Stimulated activated CD4-positive, alpha-beta T cell treated with anti-CD3 and anti-CD28 coated beads, Interleukin-2, amount 100 ng/mL, for 24 hours (primary cell): Measurements from ENCODE around the gene TRIO.

Source experiments
- DNase-seq, 2 donors: peaks; one replicate each; pipeline ENCODE4 v3.0.0-alpha.2; 2020

The TRIO gene

DNA sequence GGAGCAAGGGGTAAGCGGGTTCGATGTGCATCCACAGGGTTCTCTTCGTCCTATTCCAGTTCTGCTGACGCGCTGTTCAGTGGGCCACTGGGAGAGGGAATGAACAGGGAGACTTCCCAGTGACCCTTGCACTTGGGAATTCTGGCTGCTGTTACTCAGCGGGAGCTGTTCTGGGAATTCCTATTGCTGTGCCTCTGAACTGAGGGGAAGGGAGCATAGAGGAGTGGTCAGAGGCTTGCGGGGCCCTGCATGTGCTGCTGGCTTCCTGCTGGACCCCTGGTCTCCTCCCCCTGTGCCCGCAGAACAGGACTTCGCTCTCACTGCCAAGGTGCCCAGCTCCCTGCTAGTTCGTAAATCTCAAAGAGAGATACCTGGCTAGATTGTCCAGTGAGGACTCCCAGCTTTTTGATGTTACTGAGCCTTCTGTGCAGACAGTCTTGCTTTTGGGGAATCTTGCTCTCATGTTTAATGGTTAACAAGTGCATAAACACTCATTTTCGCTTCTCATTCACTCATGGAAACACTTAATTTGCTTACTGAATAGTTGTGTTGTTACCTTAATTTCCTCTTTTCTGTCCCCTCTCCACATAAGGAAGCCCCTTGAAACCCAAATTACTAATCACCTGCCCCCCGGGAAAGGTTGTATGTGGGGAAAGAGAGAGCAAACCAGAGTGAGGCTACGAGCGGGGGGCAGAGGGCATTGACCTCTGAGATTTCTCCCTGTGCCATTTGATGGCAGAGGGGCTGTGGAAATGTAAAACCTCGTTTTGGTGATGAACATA lies 5.9 kb downstream of the TRIO start:
- DNase-seq, result no peak

GRCh38 chr5:14149672-14150274 lies 6.6 kb downstream of the TRIO start:
- no peak for DNase-seq

- DNase-seq, result no peak
Measured at GRCh38 chr5:14151416-14151815, 8.3 kb downstream of the TRIO start.

GRCh38 chr5:14153071-14153864 lies 10.1 kb downstream of the TRIO start:
- no peak for DNase-seq

DNA sequence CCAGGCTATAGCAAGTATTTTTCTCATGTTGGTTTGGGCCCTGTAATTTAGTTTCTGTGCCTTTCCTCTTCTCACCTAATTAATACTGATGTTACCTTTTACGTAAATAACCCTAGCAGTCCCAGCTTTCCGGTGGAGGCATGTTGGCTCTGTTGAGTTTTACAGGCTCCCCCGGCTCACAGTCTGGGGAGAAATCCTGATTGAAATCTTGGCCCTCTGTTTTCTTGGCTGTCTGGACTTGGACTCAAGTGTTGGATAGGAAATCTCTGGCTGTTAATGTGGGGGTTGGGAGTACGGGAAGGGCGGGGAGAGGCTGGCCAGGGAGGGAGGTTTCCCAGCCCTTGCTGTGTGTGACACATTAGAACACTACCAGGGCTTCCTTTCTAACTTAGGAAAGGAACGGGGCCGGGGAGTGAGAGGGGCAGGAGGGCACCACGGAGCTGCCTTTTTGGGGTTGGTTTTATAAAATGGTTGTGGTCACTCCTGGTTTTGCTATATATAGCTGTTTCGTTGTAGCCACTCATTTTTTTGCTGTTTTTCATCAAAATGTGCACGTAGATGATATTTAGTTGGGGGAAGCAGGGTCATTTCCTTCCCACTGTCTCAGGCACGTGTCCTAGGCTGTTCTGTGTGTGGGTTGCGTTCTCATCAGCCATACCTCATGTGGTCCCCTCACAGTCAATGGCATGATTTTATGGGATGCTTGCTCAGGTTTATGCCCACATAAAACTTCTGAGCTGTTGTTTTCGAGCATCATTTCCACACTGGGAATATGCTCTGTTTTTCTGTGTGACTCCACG lies 11.0 kb downstream of the TRIO start:
- DNase-seq, result no peak

DNA sequence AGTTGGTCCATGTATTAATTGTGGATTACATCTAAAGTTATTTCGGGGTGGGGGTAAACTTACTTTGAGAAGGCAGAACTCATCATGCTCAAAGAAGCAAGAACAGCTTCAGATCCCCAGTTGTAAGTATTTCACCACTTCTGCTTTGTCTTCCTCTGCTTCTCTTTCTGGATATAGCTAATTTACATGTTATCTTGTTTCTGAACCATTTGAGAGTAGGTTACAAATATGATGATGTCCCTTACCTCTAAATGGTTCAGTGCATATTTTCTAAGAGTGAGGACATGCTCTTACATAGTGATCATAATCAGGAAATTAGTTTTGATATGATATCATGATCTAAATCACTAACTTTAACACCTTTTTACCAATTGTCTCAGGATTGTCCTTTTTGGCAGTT lies 11.9 kb downstream of the TRIO start:
- DNase-seq, result no peak

- no peak for DNase-seq
Measured at GRCh38 chr5:14155739-14156138, 12.6 kb downstream of the TRIO start.

GRCh38 chr5:14156290-14156649 lies 13.1 kb downstream of the TRIO start:
- DNase-seq, result no peak

DNA sequence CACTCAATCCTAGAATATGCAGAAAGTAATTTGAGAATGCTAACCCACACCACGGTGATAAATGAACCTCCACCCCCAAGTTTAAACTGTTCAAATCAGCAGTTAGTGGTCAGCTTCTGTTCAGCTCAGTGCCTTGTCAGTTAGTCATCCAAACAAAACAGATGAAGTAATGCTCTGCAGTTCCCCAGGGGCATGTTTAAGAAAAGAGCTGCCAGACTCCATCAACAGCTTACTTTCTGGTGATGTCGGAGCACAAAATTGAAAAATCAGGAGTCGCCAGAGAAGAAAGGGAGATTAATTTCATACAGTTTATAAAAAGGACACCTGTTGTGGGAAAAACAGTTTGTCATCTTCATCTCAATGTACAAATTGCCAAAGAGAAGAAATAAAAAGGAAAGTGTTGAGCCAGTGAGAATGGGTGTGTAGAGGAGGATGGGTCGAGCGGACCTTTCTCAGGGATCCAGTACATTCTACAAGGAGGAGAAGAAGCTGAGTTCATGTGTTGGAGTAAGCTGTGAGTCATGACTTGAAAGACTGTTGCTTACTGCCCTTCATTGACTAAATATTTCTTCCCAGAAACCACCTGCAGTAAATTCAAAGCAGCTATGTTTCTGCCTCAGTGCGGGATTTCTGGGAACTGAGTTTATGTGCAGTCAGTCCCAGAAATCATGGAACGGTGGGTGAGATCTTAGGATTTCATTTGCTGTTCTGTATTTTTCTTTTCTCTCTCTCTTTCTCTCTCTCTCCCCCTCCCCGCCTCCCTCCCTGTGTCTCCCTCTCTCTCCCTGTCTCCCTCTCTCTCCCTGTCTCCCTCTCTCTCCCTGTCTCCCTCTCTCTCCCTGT lies 13.7 kb downstream of the TRIO start:
- DNase-seq, result no peak

- no peak for DNase-seq
Measured at GRCh38 chr5:14157493-14157782, 14.3 kb downstream of the TRIO start.

- DNase-seq, result no peak
Measured at GRCh38 chr5:14158890-14159666, 15.9 kb downstream of the TRIO start.

GRCh38 chr5:14161825-14162556 lies 18.8 kb downstream of the TRIO start:
- no peak for DNase-seq

GRCh38 chr5:14164164-14165163 lies 21.3 kb downstream of the TRIO start:
- no peak for DNase-seq

- DNase-seq, result no peak
Measured at GRCh38 chr5:14165375-14166106, 22.4 kb downstream of the TRIO start.

- no peak for DNase-seq
Measured at GRCh38 chr5:14166437-14166836, 23.3 kb downstream of the TRIO start.

DNA sequence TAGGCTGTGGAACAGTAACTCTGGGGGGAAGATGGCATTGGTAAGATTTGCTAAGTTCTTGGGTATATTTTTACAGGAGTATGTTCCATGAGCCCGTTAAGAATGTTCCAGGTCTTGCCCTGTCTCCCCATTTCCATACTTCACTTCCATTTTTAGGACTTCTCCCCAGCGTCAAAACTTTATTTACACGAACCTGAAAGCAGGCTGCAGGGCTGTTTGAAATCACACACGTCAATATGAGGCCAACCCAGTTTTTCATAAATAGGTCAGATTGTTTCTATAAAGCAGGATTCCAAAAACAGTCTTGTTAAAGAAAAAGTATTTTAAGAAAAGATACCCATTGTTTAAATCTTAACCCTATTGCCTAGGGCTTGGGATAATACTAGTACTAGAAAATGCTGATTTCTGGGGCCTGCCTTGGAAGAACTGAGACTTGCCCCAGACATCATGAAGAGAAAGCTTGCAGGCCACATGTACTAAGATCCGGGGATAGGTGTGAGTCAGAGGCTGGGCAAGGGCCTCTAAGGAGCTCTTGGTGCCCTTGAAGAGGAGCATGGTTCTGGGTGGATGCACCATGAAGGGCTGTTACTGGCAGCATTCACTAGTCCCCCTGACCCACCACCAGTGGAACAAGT lies 24.2 kb downstream of the TRIO start:
- no peak for DNase-seq

DNA sequence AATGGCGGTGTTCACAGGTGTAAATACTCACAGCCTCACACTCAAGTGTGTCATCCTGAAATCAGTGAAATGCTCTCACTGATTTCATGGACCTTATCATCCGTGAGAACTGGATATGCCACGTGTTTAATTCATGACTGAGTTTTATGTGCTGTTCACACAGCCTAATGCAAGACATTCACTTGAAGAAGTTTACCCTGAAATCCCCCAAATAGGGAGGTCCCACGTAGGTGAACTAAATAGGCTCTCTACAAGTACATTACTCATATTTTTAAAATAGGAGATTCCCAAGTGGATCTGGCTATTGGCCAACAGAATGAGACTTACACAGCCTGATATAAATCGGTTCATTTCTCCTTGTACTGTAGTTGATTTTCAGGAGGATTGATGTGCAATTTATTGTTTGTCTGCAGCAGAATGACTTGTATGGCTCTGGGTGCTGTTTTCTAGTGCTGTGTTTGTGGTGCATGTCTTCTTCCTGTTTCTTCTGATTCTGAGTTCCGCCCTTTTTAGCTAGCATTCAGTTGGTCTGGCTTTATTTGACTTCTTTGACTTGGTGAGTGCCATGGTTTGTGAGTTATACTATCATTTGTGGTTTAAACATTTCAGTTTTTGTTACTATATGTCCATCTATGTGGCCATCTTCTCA lies 25.1 kb downstream of the TRIO start:
- DNase-seq, result no peak

DNA sequence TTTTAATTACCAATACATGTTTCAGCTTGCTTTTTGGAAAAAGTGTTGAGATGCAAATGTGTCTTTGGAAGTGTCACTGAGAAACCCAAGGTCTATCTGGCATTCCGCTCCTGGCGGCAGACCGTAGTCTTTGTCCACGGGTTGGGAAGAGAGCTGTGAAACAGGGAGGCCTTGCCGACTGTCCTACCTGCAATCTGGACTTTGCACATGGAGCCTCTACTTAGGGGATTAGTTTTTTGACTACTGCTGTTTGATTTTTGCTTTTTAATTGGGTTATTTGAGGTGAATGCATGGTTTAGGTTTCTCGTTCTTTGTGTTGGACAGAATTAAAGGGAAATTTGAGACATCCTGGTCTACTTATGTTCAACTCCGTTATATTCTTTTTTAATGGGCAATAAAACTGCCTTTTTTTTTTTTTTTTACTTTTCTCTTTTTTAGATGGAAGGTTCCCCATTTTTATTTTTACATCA lies 25.7 kb downstream of the TRIO start:
- no peak for DNase-seq
